IMR-90 (cell line): ENCODE measurements around the gene PRR5.

Experiments
- BHLHE40 ChIP-seq: fragments of 150-350 bp; IDR thresholded peaks from 2 replicates; pipeline ENCODE4 v1.6.1; 2016; ENCODE audit warnings: mild to moderate bottlenecking, low read depth, low read length
- FOS ChIP-seq: fragments of 150-350 bp; IDR thresholded peaks from 2 replicates; pipeline ENCODE4 v1.6.1; 2016; ENCODE audit warnings: low read depth, low read length
- MAFK ChIP-seq: IDR thresholded peaks from 2 replicates; pipeline ENCODE4 v1.6.1; 2012; ENCODE audit warnings: low read depth, low read length, improper control_type of control experiment
- MXI1 ChIP-seq: IDR thresholded peaks from 2 replicates; pipeline ENCODE4 v1.6.1; 2012; ENCODE audit warnings: low read depth, mild to moderate bottlenecking, low read length, moderate library complexity, borderline replicate concordance
- NFE2L2 ChIP-seq: fragments of 150-350 bp; IDR thresholded peaks from 2 replicates; pipeline ENCODE4 v1.6.1; 2016; ENCODE audit warnings: low read depth, mild to moderate bottlenecking, low read length
- POLR2A ChIP-seq: IDR thresholded peaks from 2 replicates; pipeline ENCODE4 v1.6.1; 2012; ENCODE audit warnings: mild to moderate bottlenecking, low read depth, low read length
- RAD21 ChIP-seq: IDR thresholded peaks from 2 replicates; pipeline ENCODE4 v1.6.1; 2012; ENCODE audit warnings: low read length, improper control_type of control experiment
- RFX5 ChIP-seq: IDR thresholded peaks from 2 replicates; pipeline ENCODE4 v1.8.0; 2012; ENCODE audit warnings: low read depth, mild to moderate bottlenecking, low read length, moderate library complexity
- TF ChIP-seq, protein P1 (sequence below): conservative IDR thresholded peaks from 2 replicates; pipeline ENCODE4 v1.5.1; 2012; ENCODE audit warnings: mild to moderate bottlenecking, low read depth, low read length, improper control_type of control experiment
- TF ChIP-seq, protein P2 (sequence below): fragments of 150-350 bp; IDR thresholded peaks from 2 replicates; pipeline ENCODE4 v1.6.1; 2017; ENCODE audit warnings: mild to moderate bottlenecking, antibody characterized with exemption, low read length, low read depth

DNA sequence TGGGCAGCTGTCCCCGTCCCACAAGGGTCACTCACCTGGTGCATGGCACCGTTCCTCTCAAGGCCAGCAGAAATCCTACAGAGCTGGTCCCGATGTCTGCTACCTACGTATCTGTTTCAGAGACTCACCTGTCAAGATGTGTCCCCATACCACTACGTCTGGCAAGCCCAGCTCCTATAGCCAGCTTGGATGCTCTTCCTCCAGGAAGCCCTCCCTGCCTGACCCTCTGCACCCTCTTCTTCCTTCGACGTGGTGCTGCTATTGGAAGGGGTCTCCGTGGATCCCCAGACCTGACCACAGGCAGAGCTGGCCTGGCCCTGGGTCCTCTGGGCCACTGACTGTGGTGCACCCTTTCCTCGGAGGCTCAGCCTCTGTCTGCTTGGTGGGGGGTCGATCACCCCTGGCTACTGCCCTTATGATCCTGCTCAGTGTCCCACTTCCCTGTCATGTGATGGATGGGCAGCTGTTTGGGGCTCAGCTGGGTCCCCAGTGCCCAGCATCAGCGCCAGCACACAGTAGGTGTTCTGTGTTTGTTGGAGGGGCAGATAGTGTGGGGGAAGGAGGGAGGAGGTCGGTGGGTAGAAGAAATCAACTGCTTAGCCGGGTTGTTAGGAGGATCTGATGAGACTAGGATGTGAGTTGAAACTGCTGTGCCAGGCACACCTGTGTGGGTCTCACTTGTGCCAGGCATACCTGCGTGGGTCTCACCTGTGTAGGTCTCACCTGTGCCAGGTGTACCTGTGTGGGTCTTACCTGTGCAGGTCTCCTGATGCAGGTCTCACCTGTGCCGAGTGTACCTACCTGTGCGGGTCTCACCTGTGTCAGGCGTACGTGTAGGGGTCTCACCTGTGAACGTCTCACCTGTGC, 28.7 kb downstream of the PRR5 start:
- TF ChIP-seq, protein P1, sequence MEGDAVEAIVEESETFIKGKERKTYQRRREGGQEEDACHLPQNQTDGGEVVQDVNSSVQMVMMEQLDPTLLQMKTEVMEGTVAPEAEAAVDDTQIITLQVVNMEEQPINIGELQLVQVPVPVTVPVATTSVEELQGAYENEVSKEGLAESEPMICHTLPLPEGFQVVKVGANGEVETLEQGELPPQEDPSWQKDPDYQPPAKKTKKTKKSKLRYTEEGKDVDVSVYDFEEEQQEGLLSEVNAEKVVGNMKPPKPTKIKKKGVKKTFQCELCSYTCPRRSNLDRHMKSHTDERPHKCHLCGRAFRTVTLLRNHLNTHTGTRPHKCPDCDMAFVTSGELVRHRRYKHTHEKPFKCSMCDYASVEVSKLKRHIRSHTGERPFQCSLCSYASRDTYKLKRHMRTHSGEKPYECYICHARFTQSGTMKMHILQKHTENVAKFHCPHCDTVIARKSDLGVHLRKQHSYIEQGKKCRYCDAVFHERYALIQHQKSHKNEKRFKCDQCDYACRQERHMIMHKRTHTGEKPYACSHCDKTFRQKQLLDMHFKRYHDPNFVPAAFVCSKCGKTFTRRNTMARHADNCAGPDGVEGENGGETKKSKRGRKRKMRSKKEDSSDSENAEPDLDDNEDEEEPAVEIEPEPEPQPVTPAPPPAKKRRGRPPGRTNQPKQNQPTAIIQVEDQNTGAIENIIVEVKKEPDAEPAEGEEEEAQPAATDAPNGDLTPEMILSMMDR: no peak
- TF ChIP-seq POLR2A: no peak
- no peak for TF ChIP-seq RFX5
- TF ChIP-seq NFE2L2: no peak
- TF ChIP-seq MXI1: no peak
- TF ChIP-seq FOS: no peak
- TF ChIP-seq BHLHE40: no peak
- no peak for TF ChIP-seq MAFK
- TF ChIP-seq RAD21: no peak
- TF ChIP-seq, protein P2, sequence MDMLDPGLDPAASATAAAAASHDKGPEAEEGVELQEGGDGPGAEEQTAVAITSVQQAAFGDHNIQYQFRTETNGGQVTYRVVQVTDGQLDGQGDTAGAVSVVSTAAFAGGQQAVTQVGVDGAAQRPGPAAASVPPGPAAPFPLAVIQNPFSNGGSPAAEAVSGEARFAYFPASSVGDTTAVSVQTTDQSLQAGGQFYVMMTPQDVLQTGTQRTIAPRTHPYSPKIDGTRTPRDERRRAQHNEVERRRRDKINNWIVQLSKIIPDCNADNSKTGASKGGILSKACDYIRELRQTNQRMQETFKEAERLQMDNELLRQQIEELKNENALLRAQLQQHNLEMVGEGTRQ: no peak
